ENCODE data around the gene ZSCAN10. TPM values are rescaled to one million over a fixed set of nuclear protein-coding genes. Genes with fewer than 3 reads are reported as not detected.
A peak's percentile ranks its signal among the peaks of the same experiment; 100 is the strongest.

ZSCAN10 gene
- polyA plus RNA-seq, 2 donors = not detected

GRCh38 chr16:3038896-3039295 is 60.2 kb downstream of the ZSCAN10 start:
- no peak overlapping the region for H3K4me3 ChIP-seq (ENCODE audit: low read depth in 1 of 2, low read length in 2 of 2)
- peaks cover 0 to 3% of the 10 kb centered on the region in 2 donors for H3K27me3 ChIP-seq (ENCODE audit: control insufficient read depth in 1 of 2, insufficient read depth in 2 of 2, low read length in 2 of 2)
- H3K4me1 ChIP-seq (ENCODE audit: control insufficient read depth in 2 of 2, insufficient read depth in 2 of 2, low read length in 1 of 2) = peaks cover 0 to 2% of the 10 kb centered on the region in 2 donors
- WGBS, 2 donors = 68 to 81% methylated on average over 5 of the region's 5 CpGs
- H3K27ac ChIP-seq (ENCODE audit: low read depth in 2 of 2, low read length in 1 of 2) = peak overlapping the region in 1 of 2 donors; percentile 92
- no peaks in the 10 kb centered on the region for H3K9me3 ChIP-seq (ENCODE audit: control insufficient read depth in 2 of 2, insufficient read depth in 1 of 2, low read depth in 1 of 2, low read length in 1 of 2)
- H3K36me3 ChIP-seq (ENCODE audit: control insufficient read depth in 2 of 2, insufficient read depth in 2 of 2, low read length in 1 of 2) = no peaks in the 10 kb centered on the region

Other genes starting within 250 kb of the ZSCAN10 start
- gene PRSS22, start 241.1 kb downstream of the ZSCAN10 start, polyA plus RNA-seq = 100 to 1,000 TPM; 109 to 281 TPM
- 10 to 100 TPM; 23.9 to 30.9 TPM for gene FLYWCH2, start 216.1 kb downstream of the ZSCAN10 start, polyA plus RNA-seq
- gene FLYWCH1, start 187.4 kb downstream of the ZSCAN10 start, polyA plus RNA-seq = 10 to 100 TPM; 12.9 to 20.2 TPM
- 1 to 10 TPM; 1.6 to 1.8 TPM for gene KREMEN2, start 135.0 kb downstream of the ZSCAN10 start, polyA plus RNA-seq
- 10 to 100 TPM in 1 of 2 donors, 1 to 10 TPM in 1; 9.6 to 18.8 TPM for gene PAQR4, start 129.9 kb downstream of the ZSCAN10 start, polyA plus RNA-seq
- gene PKMYT1, start 118.8 kb downstream of the ZSCAN10 start, polyA plus RNA-seq = 10 to 100 TPM; 20.7 to 22.3 TPM
- under 1 TPM in 1 of 2 donors, not detected in 1; 0.02 TPM for gene CLDN9, start 86.4 kb downstream of the ZSCAN10 start, polyA plus RNA-seq
- under 1 TPM in 1 of 2 donors, not detected in 1; 0.06 TPM for gene CLDN6, start 81.1 kb downstream of the ZSCAN10 start, polyA plus RNA-seq
- gene TNFRSF12A, start 78.9 kb downstream of the ZSCAN10 start, polyA plus RNA-seq = 10 to 100 TPM; 16.6 to 21.1 TPM
- 10 to 100 TPM; 58.8 to 73.6 TPM for gene HCFC1R1, start 75.4 kb downstream of the ZSCAN10 start, polyA plus RNA-seq
- gene THOC6, start 75.3 kb downstream of the ZSCAN10 start, polyA plus RNA-seq = 10 to 100 TPM; 24.3 to 37.2 TPM
- gene BICDL2, start 62.4 kb downstream of the ZSCAN10 start, polyA plus RNA-seq = 100 to 1,000 TPM; 144 to 149 TPM
- gene MMP25, start 52.7 kb downstream of the ZSCAN10 start, polyA plus RNA-seq = 1 to 10 TPM in 1 of 2 donors, under 1 TPM in 1; 0.51 to 2.6 TPM
- 10 to 100 TPM; 16.5 to 19.0 TPM for gene IL32, start 33.7 kb downstream of the ZSCAN10 start, polyA plus RNA-seq
- 10 to 100 TPM in 1 of 2 donors, 1 to 10 TPM in 1; 8.4 to 18.0 TPM for gene ZNF205, start 13.3 kb upstream of the ZSCAN10 start, polyA plus RNA-seq
- gene ZNF213, start 35.7 kb upstream of the ZSCAN10 start, polyA plus RNA-seq = 1 to 10 TPM; 6.5 to 9.4 TPM
- not detected for gene OR1F1, start 88.9 kb upstream of the ZSCAN10 start, polyA plus RNA-seq
- 1 to 10 TPM; 2.6 to 2.8 TPM for gene ZNF200, start 135.9 kb upstream of the ZSCAN10 start, polyA plus RNA-seq
- under 1 TPM; 0.07 to 0.14 TPM for gene MEFV, start 157.3 kb upstream of the ZSCAN10 start, polyA plus RNA-seq
- 10 to 100 TPM in 1 of 2 donors, 1 to 10 TPM in 1; 7.9 to 12.7 TPM for gene ZNF263, start 184.2 kb upstream of the ZSCAN10 start, polyA plus RNA-seq
- 1 to 10 TPM in 1 of 2 donors, under 1 TPM in 1; 0.99 to 1.5 TPM for gene TIGD7, start 206.1 kb upstream of the ZSCAN10 start, polyA plus RNA-seq
- 10 to 100 TPM in 1 of 2 donors, 1 to 10 TPM in 1; 9.1 to 16.9 TPM for gene ZNF75A, start 206.2 kb upstream of the ZSCAN10 start, polyA plus RNA-seq